ENCODE results near the gene PSME1. TPM values are rescaled to one million over a fixed set of nuclear protein-coding genes. Genes with fewer than 3 reads are reported as not detected.

Gene PSME1
- total and polyA plus RNA-seq, 2 of the 13 experiments (the other 11 are each of a cell fraction or from before 2014, with no cell fraction given) = 159 to 608 TPM

- no peak for TF ChIP-seq TCF12 (IDR thresholded peaks at IDR 0.05)
- no peak for TF ChIP-seq TCF12 (CRISPR knock-in tag; IDR thresholded peaks at IDR 0.05)
- no peak for TF ChIP-seq ZBED4 (CRISPR knock-in tag; IDR thresholded peaks at IDR 0.05; ENCODE audit: borderline replicate concordance)
- no peak for TF ChIP-seq ZMYM2 (CRISPR knock-in tag; IDR thresholded peaks at IDR 0.05)
- no peak for TF ChIP-seq CBX2 (IDR thresholded peaks at IDR 0.05; ENCODE audit: low read depth, low read length)
- no peak for TF ChIP-seq CBX2 (CRISPR knock-in tag; IDR thresholded peaks at IDR 0.05; ENCODE audit: low read depth)
- TF ChIP-seq TFDP1 (CRISPR knock-in tag; IDR thresholded peaks at IDR 0.05; ENCODE audit: borderline replicate concordance) = 0 out of 2 replicates have a peak, but pooled peaks have one; percentile 10
- TF ChIP-seq ZNF768 (CRISPR knock-in tag; IDR thresholded peaks at IDR 0.05) = peak; percentile 53; the same call in 1 of the 2 replicates
- peak; percentile 93 for TF ChIP-seq GZF1 (CRISPR knock-in tag; IDR thresholded peaks at IDR 0.05)
- TF ChIP-seq DPF2 (CRISPR knock-in tag; IDR thresholded peaks at IDR 0.05; ENCODE audit: borderline replicate concordance, low read depth) = peak; percentile 34; the same call in 1 of the 2 replicates
- no peak for TF ChIP-seq ZNF501 (CRISPR knock-in tag; IDR thresholded peaks at IDR 0.05)
These were observed 11.9 kb downstream of the PSME1 start (continued) for GRCh38 chr14:24147761-24148428.

All from HepG2 (cell line).